SK-N-SH (cell line): Measurements from ENCODE around the gene TMEM240. TPM values are rescaled to one million over a fixed set of nuclear protein-coding genes. Genes with fewer than 3 reads are reported as not detected.

Source experiments
- CTCF ChIA-PET: fragments of 300-600, 350-600 bp; formaldehyde crosslinking; extraction: SDS; loops from one replicate; lab custom pipeline; 2021; lab: Yijun Ruan, JAX
- POLR2A ChIA-PET: fragments of 350-600 bp; sonication (Branson Sonifier 250); formaldehyde crosslinking; extraction: SDS; loops from one replicate; lab custom pipeline; 2020; ENCODE audit warnings: antibody characterized with exemption, inconsistent platforms; lab: Yijun Ruan, JAX
- DNase-seq: peaks from one replicate; pipeline ENCODE4 v3.0.0; 2012
- H2AFZ ChIP-seq: fragments of 200-600 bp; sonication (generic); 2 replicates; pipeline ENCODE4 v1.8.1; 2016; ENCODE audit warnings: antibody characterized with exemption, mild to moderate bottlenecking, low read depth
- H3F3A ChIP-seq: fragments of 200-600 bp; sonication (generic); replicated peaks from 2 replicates; pipeline ENCODE3; 2016; ENCODE audit warnings: antibody characterized with exemption, mild to moderate bottlenecking; ENCODE audit not compliant: insufficient read depth
- H3K27ac ChIP-seq, 2 experiments: fragments of 200-500 bp in 1 of 2; fragments of 200-600 bp in 1 of 2; sonication (Bioruptor generic) in 1 of 2; sonication (generic), shearing (Covaris generic) in 1 of 2; 2 replicates each; pipeline versions ENCODE4 v1.5.1 to v1.6.1; 2014 to 2016; ENCODE audit warnings: low read depth in 2 of 2, inconsistent platforms in 1 of 2, low read length in 1 of 2, mild to moderate bottlenecking in 1 of 2, mixed read lengths in 1 of 2
- H3K27me3 ChIP-seq: fragments of 200-600 bp; sonication (generic), shearing (Covaris generic); 2 replicates; pipeline ENCODE4 v1.6.1; 2016; ENCODE audit warnings: mixed run types; ENCODE audit not compliant: insufficient read depth
- H3K36me3 ChIP-seq, 2 experiments: fragments of 200-500 bp in 1 of 2; fragments of 200-600 bp in 1 of 2; sonication (Bioruptor generic) in 1 of 2; sonication (generic) in 1 of 2; replicated peaks in 1 of 2; 2 replicates each; pipeline versions ENCODE3 to v1.5.1; 2014 to 2016; ENCODE audit warnings: low read length in 1 of 2, mild to moderate bottlenecking in 1 of 2; ENCODE audit not compliant: insufficient read depth in 2 of 2, control insufficient read depth in 1 of 2
- H3K4me1 ChIP-seq, 2 experiments: fragments of 200-500 bp in 1 of 2; fragments of 200-600 bp in 1 of 2; sonication (Bioruptor generic) in 1 of 2; sonication (generic), shearing (Covaris generic) in 1 of 2; 2 replicates each; pipeline versions ENCODE4 v1.5.1 to v1.6.1; 2014 to 2016; ENCODE audit warnings: low read depth in 1 of 2, low read length in 1 of 2, mixed run types in 1 of 2; ENCODE audit not compliant: insufficient read depth in 2 of 2, control insufficient read depth in 1 of 2
- H3K4me2 ChIP-seq: fragments of 200-600 bp; sonication (generic), shearing (Covaris generic); 2 replicates; pipeline ENCODE4 v1.6.1; 2017; ENCODE audit warnings: mixed run types
- H3K4me3 ChIP-seq, 2 experiments: fragments of 200-500 bp in 1 of 2; fragments of 200-600 bp in 1 of 2; sonication (Bioruptor generic) in 1 of 2; sonication (generic), shearing (Covaris generic) in 1 of 2; 2 replicates each; pipeline versions ENCODE4 v1.5.1 to v1.8.1; 2014 to 2016; ENCODE audit warnings: low read depth in 2 of 2, inconsistent platforms in 1 of 2, low read length in 1 of 2, mild to moderate bottlenecking in 1 of 2, mixed read lengths in 1 of 2, moderate library complexity in 1 of 2
- H3K79me2 ChIP-seq: fragments of 200-600 bp; sonication (generic); 2 replicates; pipeline ENCODE4 v1.8.1; 2017; ENCODE audit warnings: mild to moderate bottlenecking; ENCODE audit not compliant: insufficient read depth
- H3K9ac ChIP-seq: fragments of 200-600 bp; sonication (generic); 2 replicates; pipeline ENCODE4 v1.6.1; 2017; ENCODE audit warnings: mixed run types
- H3K9me2 ChIP-seq: fragments of 200-600 bp; sonication (generic); 2 replicates; pipeline ENCODE4 v1.6.1; 2017; ENCODE audit warnings: mixed run types
- H3K9me3 ChIP-seq: fragments of 200-600 bp; sonication (generic); 2 replicates; pipeline ENCODE4 v1.6.1; 2017; ENCODE audit warnings: mixed run types, mild to moderate bottlenecking, moderate library complexity
- H4K20me1 ChIP-seq: fragments of 200-600 bp; sonication (generic); 2 replicates; pipeline ENCODE4 v1.6.1; 2017; ENCODE audit warnings: mild to moderate bottlenecking, mixed run types; ENCODE audit not compliant: insufficient read depth
- EP300 ChIP-seq, 2 experiments: IDR thresholded peaks; 2 replicates each; pipeline versions ENCODE4 v1.4.0 to v1.6.1; 2012; ENCODE audit warnings: borderline replicate concordance in 1 of 2, low read depth in 1 of 2, low read length in 1 of 2
- FOSL2 ChIP-seq: IDR thresholded peaks from 2 replicates; pipeline ENCODE4 v1.4.0; 2012; ENCODE audit warnings: low read depth, mild to moderate bottlenecking, moderate library complexity, borderline replicate concordance
- FOXM1 ChIP-seq: IDR thresholded peaks from 2 replicates; pipeline ENCODE4 v1.4.0; 2012; ENCODE audit warnings: low read depth, mild to moderate bottlenecking
- GABPA ChIP-seq: IDR thresholded peaks from 2 replicates; pipeline ENCODE4 v1.4.0; 2012; ENCODE audit warnings: low read depth, mild to moderate bottlenecking
- JUND ChIP-seq: IDR thresholded peaks from 2 replicates; pipeline ENCODE4 v1.4.0; 2012
- MAX ChIP-seq: IDR thresholded peaks from 2 replicates; pipeline ENCODE4 v1.4.0; 2012; ENCODE audit warnings: low read depth
- MEF2A ChIP-seq: IDR thresholded peaks from 2 replicates; pipeline ENCODE4 v1.4.0; 2012; ENCODE audit warnings: low read depth, borderline replicate concordance
- MXI1 ChIP-seq: IDR thresholded peaks from 2 replicates; pipeline ENCODE4 v1.6.1; 2012; ENCODE audit warnings: mild to moderate bottlenecking, low read depth, low read length, improper control_type of control experiment
- RCOR1 ChIP-seq: fragments of 150-350 bp; IDR thresholded peaks from 2 replicates; pipeline ENCODE4 v1.6.1; 2017; ENCODE audit warnings: antibody characterized with exemption, low read length
- RFX5 ChIP-seq: IDR thresholded peaks from 2 replicates; pipeline ENCODE4 v1.6.1; 2012; ENCODE audit warnings: mild to moderate bottlenecking, improper control_type of control experiment, low read length
- RXRA ChIP-seq: IDR thresholded peaks from 2 replicates; pipeline ENCODE4 v1.4.0; 2012; ENCODE audit warnings: low read depth, mild to moderate bottlenecking, borderline replicate concordance
- SIN3A ChIP-seq: IDR thresholded peaks from 2 replicates; pipeline ENCODE4 v1.6.1; 2012; ENCODE audit warnings: low read depth, mild to moderate bottlenecking, low read length, moderate library complexity, borderline replicate concordance
- TAF1 ChIP-seq: IDR thresholded peaks from 2 replicates; pipeline ENCODE4 v1.6.1; 2012; ENCODE audit warnings: low read depth, mild to moderate bottlenecking, low read length, moderate library complexity, borderline replicate concordance
- TCF12 ChIP-seq: IDR thresholded peaks from 2 replicates; pipeline ENCODE4 v1.4.0; 2012
- YY1 ChIP-seq: IDR thresholded peaks from 2 replicates; pipeline ENCODE4 v1.4.0; 2012; ENCODE audit warnings: low read depth, mild to moderate bottlenecking
- WGBS: methylation state at CpG from one replicate; pipeline ENCODE4 v1.1.6; 2017; ENCODE audit warnings: low lambda C conversion rate; 5-methylcytosine and 5-hydroxymethylcytosine counted together
- polyA plus RNA-seq, 3 experiments: library from polyadenylated mRNA; depleted of rRNA; stranded (reverse); fragments of >200 nt; gene quantifications; 2 replicates each; pipeline ENCODE4 v1.2.3, GENCODE V29; 2012
- TF ChIP-seq, protein P1 (sequence below): fragments of 200-600 bp; sonication (generic); IDR thresholded peaks from 2 replicates; pipeline ENCODE4 v1.6.1; 2017; ENCODE audit warnings: antibody characterized with exemption, mild to moderate bottlenecking, moderate library complexity
- TF ChIP-seq, protein P2 (sequence below): IDR thresholded peaks from 2 replicates; pipeline ENCODE4 v1.4.0; 2012; ENCODE audit warnings: low read depth, borderline replicate concordance
- TF ChIP-seq, protein P3 (sequence below): IDR thresholded peaks from 2 replicates; pipeline ENCODE4; 2012
- TF ChIP-seq, protein P4 (sequence below): fragments of 150-350 bp; IDR thresholded peaks from 2 replicates; pipeline ENCODE4 v1.6.1; 2017; ENCODE audit warnings: antibody characterized with exemption, low read length, low read depth, borderline replicate concordance

The TMEM240 gene
- polyA plus RNA-seq, 1 of the 3 experiments (the other 2 are of a cell fraction) = 6.5 TPM

DNA sequence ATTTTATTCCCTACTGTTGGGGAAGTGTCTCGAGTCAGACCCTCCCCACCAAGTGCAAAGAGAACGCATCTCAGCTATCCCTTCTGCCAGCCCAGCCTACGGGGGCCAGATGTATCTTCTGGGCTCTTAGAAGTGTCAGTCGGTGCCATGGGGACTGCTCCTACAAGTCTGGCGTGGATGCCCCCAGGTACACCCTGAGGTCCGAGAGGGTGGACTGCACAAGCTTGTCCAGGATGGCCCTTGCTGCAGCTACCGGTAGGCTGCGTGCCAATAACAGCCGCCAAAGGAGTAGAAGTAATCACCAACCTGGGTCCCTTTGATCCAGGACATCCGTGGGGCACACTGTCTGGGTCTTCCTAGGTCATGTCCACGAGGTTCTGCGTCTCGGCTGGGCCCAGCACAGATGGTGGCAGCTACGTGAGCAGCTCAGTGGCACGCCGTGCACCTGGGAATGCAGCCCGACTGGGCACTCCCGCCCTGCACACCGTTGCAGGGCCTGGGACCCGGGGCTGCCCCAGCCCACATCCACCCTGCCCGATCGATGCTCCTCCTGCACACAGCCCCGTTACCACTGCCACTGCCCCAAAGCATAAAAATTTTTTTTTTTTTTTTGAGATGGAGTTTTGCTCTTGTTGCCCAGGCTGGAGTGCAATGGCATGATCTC, 43.1 kb upstream of the TMEM240 start:
- POLR2A ChIA-PET = no interaction called here

DNA sequence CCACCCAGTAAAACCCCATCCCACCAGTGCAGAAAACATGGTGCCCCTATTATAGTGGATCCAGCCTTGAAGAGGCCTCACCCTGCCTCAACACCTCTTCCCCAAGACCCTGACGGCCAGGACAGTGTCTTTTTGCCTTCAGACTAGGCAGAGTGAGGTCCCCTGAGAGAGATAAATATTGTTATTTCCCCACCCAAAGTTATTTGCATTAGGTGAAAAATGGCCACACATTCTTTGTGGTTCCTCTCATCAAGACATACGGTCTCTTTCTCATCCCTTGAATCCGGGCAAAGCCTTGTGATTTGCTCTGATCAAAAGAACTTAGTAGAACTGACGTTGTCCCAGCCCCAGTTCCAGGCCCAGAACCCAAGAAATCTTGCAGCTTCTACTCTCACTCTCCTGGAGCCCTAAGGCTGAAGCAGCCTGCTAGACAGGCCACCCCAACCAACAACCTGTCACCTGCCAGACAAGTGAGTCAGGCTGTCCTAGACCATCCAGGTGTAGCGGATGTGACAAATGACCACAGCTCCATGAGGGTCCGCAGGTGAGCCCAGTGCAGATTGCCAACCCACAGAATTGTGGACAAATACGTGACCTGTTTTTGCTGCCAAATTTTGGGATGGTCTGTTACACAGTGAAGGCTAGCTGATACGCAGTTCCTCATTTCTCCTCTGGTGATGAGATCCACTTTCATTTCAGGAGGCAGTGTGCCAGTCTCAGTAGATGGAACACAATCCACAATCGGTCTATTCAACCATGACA, 42.3 kb upstream of the TMEM240 start:
- ChIA-PET POLR2A (no interaction called here), CTCF (no interaction called here)
- no peak for DNase-seq
- Histone ChIP-seq H3K4me3 (no peak overlapping the region), H3K9ac (no peak overlapping the region), H3K36me3 (no peaks in the 10 kb centered on the region), H3K4me1 (no peaks in the 10 kb centered on the region), H3F3A (no peaks in the 10 kb centered on the region), H4K20me1 (no peaks in the 10 kb centered on the region), H3K9me3 (no peaks in the 10 kb centered on the region), H2AFZ (no peak overlapping the region), H3K27me3 (peaks cover 6% of the 10 kb centered on the region; the same call in 1 of the 2 replicates), H3K27ac (no peak overlapping the region), H3K4me2 (no peak overlapping the region), H3K79me2 (no peaks in the 10 kb centered on the region), H3K9me2 (no peaks in the 10 kb centered on the region)
- WGBS = 45% methylated on average over 9 of the region's 9 CpGs
- TF ChIP-seq GABPA (no peak), YY1 (no peak), MAX (no peak), TAF1 (no peak), RXRA (no peak), MXI1 (no peak), RFX5 (no peak), MEF2A (no peak)
- TF ChIP-seq, protein P1, sequence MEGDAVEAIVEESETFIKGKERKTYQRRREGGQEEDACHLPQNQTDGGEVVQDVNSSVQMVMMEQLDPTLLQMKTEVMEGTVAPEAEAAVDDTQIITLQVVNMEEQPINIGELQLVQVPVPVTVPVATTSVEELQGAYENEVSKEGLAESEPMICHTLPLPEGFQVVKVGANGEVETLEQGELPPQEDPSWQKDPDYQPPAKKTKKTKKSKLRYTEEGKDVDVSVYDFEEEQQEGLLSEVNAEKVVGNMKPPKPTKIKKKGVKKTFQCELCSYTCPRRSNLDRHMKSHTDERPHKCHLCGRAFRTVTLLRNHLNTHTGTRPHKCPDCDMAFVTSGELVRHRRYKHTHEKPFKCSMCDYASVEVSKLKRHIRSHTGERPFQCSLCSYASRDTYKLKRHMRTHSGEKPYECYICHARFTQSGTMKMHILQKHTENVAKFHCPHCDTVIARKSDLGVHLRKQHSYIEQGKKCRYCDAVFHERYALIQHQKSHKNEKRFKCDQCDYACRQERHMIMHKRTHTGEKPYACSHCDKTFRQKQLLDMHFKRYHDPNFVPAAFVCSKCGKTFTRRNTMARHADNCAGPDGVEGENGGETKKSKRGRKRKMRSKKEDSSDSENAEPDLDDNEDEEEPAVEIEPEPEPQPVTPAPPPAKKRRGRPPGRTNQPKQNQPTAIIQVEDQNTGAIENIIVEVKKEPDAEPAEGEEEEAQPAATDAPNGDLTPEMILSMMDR = no peak

More for the DNA sequence above, 43.1 kb upstream of the TMEM240 start:
- H3K9me3 ChIP-seq = no peaks in the 10 kb centered on the region
- CTCF ChIA-PET = interaction anchor here (0.9 kb wide), 1 partner anchor 95 kb away, joined by 4 read pairs; no protein-coding TSS in a partner anchor
- H2AFZ ChIP-seq = no peak overlapping the region
- TF ChIP-seq, protein P2, sequence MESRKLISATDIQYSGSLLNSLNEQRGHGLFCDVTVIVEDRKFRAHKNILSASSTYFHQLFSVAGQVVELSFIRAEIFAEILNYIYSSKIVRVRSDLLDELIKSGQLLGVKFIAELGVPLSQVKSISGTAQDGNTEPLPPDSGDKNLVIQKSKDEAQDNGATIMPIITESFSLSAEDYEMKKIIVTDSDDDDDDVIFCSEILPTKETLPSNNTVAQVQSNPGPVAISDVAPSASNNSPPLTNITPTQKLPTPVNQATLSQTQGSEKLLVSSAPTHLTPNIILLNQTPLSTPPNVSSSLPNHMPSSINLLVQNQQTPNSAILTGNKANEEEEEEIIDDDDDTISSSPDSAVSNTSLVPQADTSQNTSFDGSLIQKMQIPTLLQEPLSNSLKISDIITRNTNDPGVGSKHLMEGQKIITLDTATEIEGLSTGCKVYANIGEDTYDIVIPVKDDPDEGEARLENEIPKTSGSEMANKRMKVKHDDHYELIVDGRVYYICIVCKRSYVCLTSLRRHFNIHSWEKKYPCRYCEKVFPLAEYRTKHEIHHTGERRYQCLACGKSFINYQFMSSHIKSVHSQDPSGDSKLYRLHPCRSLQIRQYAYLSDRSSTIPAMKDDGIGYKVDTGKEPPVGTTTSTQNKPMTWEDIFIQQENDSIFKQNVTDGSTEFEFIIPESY = no peak
- no peak for TF ChIP-seq RCOR1
- no peak for TF ChIP-seq FOSL2
- TF ChIP-seq FOXM1 = no peak
- TF ChIP-seq, protein P3, sequence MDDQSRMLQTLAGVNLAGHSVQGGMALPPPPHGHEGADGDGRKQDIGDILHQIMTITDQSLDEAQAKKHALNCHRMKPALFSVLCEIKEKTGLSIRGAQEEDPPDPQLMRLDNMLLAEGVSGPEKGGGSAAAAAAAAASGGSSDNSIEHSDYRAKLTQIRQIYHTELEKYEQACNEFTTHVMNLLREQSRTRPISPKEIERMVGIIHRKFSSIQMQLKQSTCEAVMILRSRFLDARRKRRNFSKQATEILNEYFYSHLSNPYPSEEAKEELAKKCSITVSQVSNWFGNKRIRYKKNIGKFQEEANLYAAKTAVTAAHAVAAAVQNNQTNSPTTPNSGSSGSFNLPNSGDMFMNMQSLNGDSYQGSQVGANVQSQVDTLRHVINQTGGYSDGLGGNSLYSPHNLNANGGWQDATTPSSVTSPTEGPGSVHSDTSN = no peak
- TF ChIP-seq SIN3A = no peak
- TF ChIP-seq JUND = no peak
- TF ChIP-seq TCF12 = no peak
- TF ChIP-seq, protein P4, sequence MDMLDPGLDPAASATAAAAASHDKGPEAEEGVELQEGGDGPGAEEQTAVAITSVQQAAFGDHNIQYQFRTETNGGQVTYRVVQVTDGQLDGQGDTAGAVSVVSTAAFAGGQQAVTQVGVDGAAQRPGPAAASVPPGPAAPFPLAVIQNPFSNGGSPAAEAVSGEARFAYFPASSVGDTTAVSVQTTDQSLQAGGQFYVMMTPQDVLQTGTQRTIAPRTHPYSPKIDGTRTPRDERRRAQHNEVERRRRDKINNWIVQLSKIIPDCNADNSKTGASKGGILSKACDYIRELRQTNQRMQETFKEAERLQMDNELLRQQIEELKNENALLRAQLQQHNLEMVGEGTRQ = no peak
- no peak for TF ChIP-seq EP300 (IDR thresholded peaks at IDR 0.05; ENCODE audit: borderline replicate concordance in 1 of 2, low read depth in 1 of 2, low read length in 1 of 2)
- no peak overlapping the region for H3K9ac ChIP-seq
- peaks cover 6% of the 10 kb centered on the region; the same call in 1 of the 2 replicates for H3K27me3 ChIP-seq
- H3K4me1 ChIP-seq = no peaks in the 10 kb centered on the region
- no peaks in the 10 kb centered on the region for H3F3A ChIP-seq
- 44% methylated on average over 11 of the region's 23 CpGs for WGBS
- no peaks in the 10 kb centered on the region for H3K36me3 ChIP-seq
- H3K79me2 ChIP-seq = no peaks in the 10 kb centered on the region
- H3K9me2 ChIP-seq = no peaks in the 10 kb centered on the region
- no peak overlapping the region for H3K27ac ChIP-seq
- H3K4me2 ChIP-seq = no peak overlapping the region
- H3K4me3 ChIP-seq = no peak overlapping the region
- DNase-seq = no peak
- H4K20me1 ChIP-seq = no peaks in the 10 kb centered on the region
